ENCODE measurements around the gene SLC44A1. TPM values are rescaled to one million over a fixed set of nuclear protein-coding genes. Genes with fewer than 3 reads are reported as not detected.

Gene SLC44A1
- total RNA-seq, 1 donor from 2014 or later: 9.6 TPM

GRCh38 chr9:105245029-105245890 is 809 bp downstream of the SLC44A1 start:
- Mint-ChIP-seq H3K27ac (ENCODE audit: unreplicated experiment) (peak overlapping the region; percentile 67), H3K27me3 (ENCODE audit: unreplicated experiment) (peaks cover 6% of the 10 kb centered on the region)

GRCh38 chr9:105245891-105246161 is 1.4 kb downstream of the SLC44A1 start:
- H3K27me3 Mint-ChIP-seq (ENCODE audit: unreplicated experiment): peaks cover 6% of the 10 kb centered on the region
- H3K27ac Mint-ChIP-seq (ENCODE audit: unreplicated experiment): peak overlapping the region; percentile 40

More at GRCh38 chr9:105245029-105245890, 809 bp downstream of the SLC44A1 start:
- peak overlapping the region; percentile 93 for H3K4me3 Mint-ChIP-seq (ENCODE audit: unreplicated experiment)
- H3K4me1 Mint-ChIP-seq (ENCODE audit: low read depth, unreplicated experiment): peaks cover 29% of the 10 kb centered on the region
- peaks cover 9% of the 10 kb centered on the region for H3K9me3 Mint-ChIP-seq (ENCODE audit: unreplicated experiment)
- no peak for TF ChIP-seq CTCF (IDR thresholded peaks at IDR 0.05; ENCODE audit: partially characterized antibody, unreplicated experiment)
- DNase-seq: peak; percentile 35
- no peaks in the 10 kb centered on the region for H3K36me3 Mint-ChIP-seq (ENCODE audit: unreplicated experiment)

GRCh38 chr9:105246656-105247173 is 2.3 kb downstream of the SLC44A1 start:
- peaks cover 9% of the 10 kb centered on the region for H3K9me3 Mint-ChIP-seq (ENCODE audit: unreplicated experiment)
- no peaks in the 10 kb centered on the region for H3K36me3 Mint-ChIP-seq (ENCODE audit: unreplicated experiment)
- H3K27me3 Mint-ChIP-seq (ENCODE audit: unreplicated experiment): peaks cover 6% of the 10 kb centered on the region
- no peak for DNase-seq
- no peak overlapping the region for H3K27ac Mint-ChIP-seq (ENCODE audit: unreplicated experiment)
- peak overlapping the region; percentile 43 for H3K4me3 Mint-ChIP-seq (ENCODE audit: unreplicated experiment)
- H3K4me1 Mint-ChIP-seq (ENCODE audit: low read depth, unreplicated experiment): peaks cover 21% of the 10 kb centered on the region
- no peak for TF ChIP-seq CTCF (IDR thresholded peaks at IDR 0.05; ENCODE audit: partially characterized antibody, unreplicated experiment)

More at GRCh38 chr9:105245891-105246161, 1.4 kb downstream of the SLC44A1 start:
- peaks cover 9% of the 10 kb centered on the region for H3K9me3 Mint-ChIP-seq (ENCODE audit: unreplicated experiment)
- peak overlapping the region; percentile 93 for H3K4me3 Mint-ChIP-seq (ENCODE audit: unreplicated experiment)
- no peak for DNase-seq
- no peak for TF ChIP-seq CTCF (IDR thresholded peaks at IDR 0.05; ENCODE audit: partially characterized antibody, unreplicated experiment)
- H3K4me1 Mint-ChIP-seq (ENCODE audit: low read depth, unreplicated experiment): peaks cover 29% of the 10 kb centered on the region
- no peaks in the 10 kb centered on the region for H3K36me3 Mint-ChIP-seq (ENCODE audit: unreplicated experiment)

- Mint-ChIP-seq H3K27me3 (ENCODE audit: unreplicated experiment) (peaks cover 6% of the 10 kb centered on the region), H3K4me3 (ENCODE audit: unreplicated experiment) (no peak overlapping the region), H3K36me3 (ENCODE audit: unreplicated experiment) (no peaks in the 10 kb centered on the region), H3K27ac (ENCODE audit: unreplicated experiment) (no peak overlapping the region), H3K4me1 (ENCODE audit: low read depth, unreplicated experiment) (peaks cover 13% of the 10 kb centered on the region), H3K9me3 (ENCODE audit: unreplicated experiment) (peaks cover 9% of the 10 kb centered on the region)
- DNase-seq: no peak
- no peak for TF ChIP-seq CTCF (IDR thresholded peaks at IDR 0.05; ENCODE audit: partially characterized antibody, unreplicated experiment)
Observed at GRCh38 chr9:105248691-105249090, 4.2 kb downstream of the SLC44A1 start.

GRCh38 chr9:105251133-105251532 is 6.7 kb downstream of the SLC44A1 start:
- Mint-ChIP-seq H3K27ac (ENCODE audit: unreplicated experiment) (no peak overlapping the region), H3K9me3 (ENCODE audit: unreplicated experiment) (peaks cover 2% of the 10 kb centered on the region)

More at GRCh38 chr9:105251133-105251532, 6.7 kb downstream of the SLC44A1 start:
- no peak for DNase-seq
- Mint-ChIP-seq H3K36me3 (ENCODE audit: unreplicated experiment) (no peaks in the 10 kb centered on the region), H3K4me3 (ENCODE audit: unreplicated experiment) (no peak overlapping the region), H3K4me1 (ENCODE audit: low read depth, unreplicated experiment) (peaks cover 6% of the 10 kb centered on the region), H3K27me3 (ENCODE audit: unreplicated experiment) (no peaks in the 10 kb centered on the region)
- no peak for TF ChIP-seq CTCF (IDR thresholded peaks at IDR 0.05; ENCODE audit: partially characterized antibody, unreplicated experiment)

Data from glutamatergic neuron (in vitro differentiated cells).